ES-I3 (cell line): ENCODE results near the gene CCNL1.
A peak's percentile ranks its signal among the peaks of the same experiment; 100 is the strongest.

ENCODE experiments used
- H3K36me3 ChIP-seq: 2 replicates; pipeline ENCODE4 v1.6.1; 2013; ENCODE audit warnings: mild to moderate bottlenecking, low read length, control low read depth, moderate library complexity; ENCODE audit not compliant: insufficient read depth
- H3K4me1 ChIP-seq: 2 replicates; pipeline ENCODE4 v1.6.1; 2013; ENCODE audit warnings: mild to moderate bottlenecking, control low read depth, low read length; ENCODE audit not compliant: insufficient read depth
- H3K9ac ChIP-seq: 2 replicates; pipeline ENCODE4 v1.6.1; 2013; ENCODE audit warnings: low read depth, mild to moderate bottlenecking, low read length, moderate library complexity
- H3K9me3 ChIP-seq: 2 replicates; pipeline ENCODE4 v1.6.1; 2013; ENCODE audit warnings: mild to moderate bottlenecking, low read length, moderate library complexity; ENCODE audit not compliant: control insufficient read depth, insufficient read depth

CCNL1 gene

GRCh38 chr3:157160658-157161424 is 894 bp upstream of the CCNL1 start:
- peaks cover 22% of the 10 kb centered on the region for H3K36me3 ChIP-seq
- H3K4me1 ChIP-seq, result peaks cover 6% of the 10 kb centered on the region; the same call in 1 of the 2 replicates
- H3K9me3 ChIP-seq, result no peaks in the 10 kb centered on the region
- H3K9ac ChIP-seq, result peak overlapping the region; percentile 90

- H3K9me3 ChIP-seq, result no peaks in the 10 kb centered on the region
- H3K4me1 ChIP-seq, result peaks cover 6% of the 10 kb centered on the region; the same call in 1 of the 2 replicates
- H3K9ac ChIP-seq, result peak overlapping the region; percentile 90
- peaks cover 27% of the 10 kb centered on the region for H3K36me3 ChIP-seq
Observed at GRCh38 chr3:157159037-157159761, 748 bp downstream of the CCNL1 start.

- no peak overlapping the region for H3K9ac ChIP-seq
- peaks cover 6% of the 10 kb centered on the region; the same call in 1 of the 2 replicates for H3K4me1 ChIP-seq
Observed at GRCh38 chr3:157157836-157158235, 2.1 kb downstream of the CCNL1 start.

GRCh38 chr3:157156837-157157635 is 2.9 kb downstream of the CCNL1 start:
- Histone ChIP-seq H3K36me3 (peaks cover 39% of the 10 kb centered on the region), H3K9ac (no peak overlapping the region), H3K4me1 (peaks cover 6% of the 10 kb centered on the region; the same call in 1 of the 2 replicates), H3K9me3 (no peaks in the 10 kb centered on the region)

More at GRCh38 chr3:157157836-157158235, 2.1 kb downstream of the CCNL1 start:
- peaks cover 33% of the 10 kb centered on the region for H3K36me3 ChIP-seq
- H3K9me3 ChIP-seq, result no peaks in the 10 kb centered on the region

- Histone ChIP-seq H3K36me3 (peaks cover 48% of the 10 kb centered on the region), H3K9me3 (no peaks in the 10 kb centered on the region), H3K4me1 (peaks cover 6% of the 10 kb centered on the region; the same call in 1 of the 2 replicates), H3K9ac (no peak overlapping the region)
Observed at GRCh38 chr3:157155591-157155990, 4.4 kb downstream of the CCNL1 start.

- Histone ChIP-seq H3K36me3 (peaks cover 52% of the 10 kb centered on the region), H3K9me3 (no peaks in the 10 kb centered on the region), H3K4me1 (peaks cover 6% of the 10 kb centered on the region; the same call in 1 of the 2 replicates), H3K9ac (no peak overlapping the region)
Observed at GRCh38 chr3:157154563-157155330, 5.2 kb downstream of the CCNL1 start.

- peaks cover 54% of the 10 kb centered on the region for H3K36me3 ChIP-seq
- no peak overlapping the region for H3K9ac ChIP-seq
Observed at GRCh38 chr3:157152930-157153329, 7.0 kb downstream of the CCNL1 start.

GRCh38 chr3:157152438-157152837 is 7.5 kb downstream of the CCNL1 start:
- H3K36me3 ChIP-seq, result peaks cover 53% of the 10 kb centered on the region
- H3K9ac ChIP-seq, result no peak overlapping the region

More at GRCh38 chr3:157152930-157153329, 7.0 kb downstream of the CCNL1 start:
- H3K4me1 ChIP-seq, result no peaks in the 10 kb centered on the region; the same call in 1 of the 2 replicates
- no peaks in the 10 kb centered on the region for H3K9me3 ChIP-seq

GRCh38 chr3:157151627-157152026 is 8.3 kb downstream of the CCNL1 start:
- Histone ChIP-seq H3K36me3 (peaks cover 49% of the 10 kb centered on the region), H3K4me1 (no peaks in the 10 kb centered on the region; the same call in 1 of the 2 replicates)

More at GRCh38 chr3:157152438-157152837, 7.5 kb downstream of the CCNL1 start:
- H3K4me1 ChIP-seq, result no peaks in the 10 kb centered on the region; the same call in 1 of the 2 replicates
- H3K9me3 ChIP-seq, result no peaks in the 10 kb centered on the region

GRCh38 chr3:157151151-157151550 is 8.8 kb downstream of the CCNL1 start:
- H3K9ac ChIP-seq, result no peak overlapping the region
- H3K4me1 ChIP-seq, result no peaks in the 10 kb centered on the region; the same call in 1 of the 2 replicates
- H3K9me3 ChIP-seq, result no peaks in the 10 kb centered on the region
- H3K36me3 ChIP-seq, result peaks cover 44% of the 10 kb centered on the region; the same call in 1 of the 2 replicates

More at GRCh38 chr3:157151627-157152026, 8.3 kb downstream of the CCNL1 start:
- H3K9ac ChIP-seq, result no peak overlapping the region
- H3K9me3 ChIP-seq, result no peaks in the 10 kb centered on the region

GRCh38 chr3:157149136-157149696 is 10.7 kb downstream of the CCNL1 start:
- H3K9me3 ChIP-seq, result no peaks in the 10 kb centered on the region
- peaks cover 43% of the 10 kb centered on the region; the same call in 1 of the 2 replicates for H3K36me3 ChIP-seq
- no peaks in the 10 kb centered on the region for H3K4me1 ChIP-seq
- no peak overlapping the region for H3K9ac ChIP-seq

- Histone ChIP-seq H3K36me3 (peaks cover 41% of the 10 kb centered on the region; the same call in 1 of the 2 replicates), H3K9ac (no peak overlapping the region), H3K9me3 (no peaks in the 10 kb centered on the region), H3K4me1 (no peaks in the 10 kb centered on the region)
Observed at GRCh38 chr3:157148196-157148889, 11.6 kb downstream of the CCNL1 start.
